Fibroblast of lung (primary cell): ENCODE measurements around the gene AOC3.

Experiments
- CTCF ChIP-seq, 2 donors: IDR thresholded peaks in 1 of 2; conservative IDR thresholded peaks in 1 of 2; 1 replicate in 1 of 2; 2 replicates in 1 of 2; pipeline ENCODE4 v1.5.1; 2011 to 2012; ENCODE audit warnings: low read length in 2 of 2, control low read depth in 1 of 2, inconsistent platforms in 1 of 2, low read depth in 1 of 2, mild to moderate bottlenecking in 1 of 2
- EZH2 ChIP-seq: IDR thresholded peaks from 2 replicates; pipeline ENCODE4 v1.5.1; 2012; ENCODE audit warnings: low read length, control low read depth, mild to moderate bottlenecking; ENCODE audit errors: missing control alignments

GRCh38 chr17:42893359-42893758 lies 42.4 kb downstream of the AOC3 start:
- TF ChIP-seq CTCF (conservative IDR thresholded peaks at IDR 0.05 in 1 of 2, IDR thresholded peaks at IDR 0.05 in 1 of 2; ENCODE audit: low read depth in 1 of 2, low read length in 2 of 2), result no peak
- no peak for TF ChIP-seq EZH2
